ENCODE results near the gene RUNX2.

The RUNX2 gene

DNA sequence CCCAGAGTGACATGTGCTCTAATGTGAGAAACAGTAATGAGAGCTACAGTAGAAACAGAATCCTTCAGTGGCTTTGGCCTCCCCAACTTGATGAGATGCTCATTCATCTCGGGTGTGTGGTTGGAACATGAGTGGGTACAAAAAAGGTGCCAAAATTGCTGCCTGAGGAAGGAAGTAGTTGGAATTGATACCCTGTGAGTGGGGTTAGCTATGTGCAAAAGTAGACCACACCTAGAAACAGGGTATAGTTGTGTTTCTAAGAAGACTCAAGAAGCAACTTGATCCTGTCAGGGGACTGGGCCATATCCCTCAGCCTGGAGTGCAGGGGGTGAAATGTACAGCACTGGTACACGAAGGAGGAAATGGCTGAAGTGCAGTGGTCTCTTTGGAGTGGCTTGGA lies 256.0 kb downstream of the RUNX2 start:
- H3K9me2 ChIP-seq (ENCODE audit: low read depth, low read length) = no peaks in the 10 kb centered on the region; the same call in 1 of the 2 replicates
- no peak for TF ChIP-seq EZH2 (IDR thresholded peaks at IDR 0.05; ENCODE audit: borderline replicate concordance, low read length)
- TF ChIP-seq, protein P1, sequence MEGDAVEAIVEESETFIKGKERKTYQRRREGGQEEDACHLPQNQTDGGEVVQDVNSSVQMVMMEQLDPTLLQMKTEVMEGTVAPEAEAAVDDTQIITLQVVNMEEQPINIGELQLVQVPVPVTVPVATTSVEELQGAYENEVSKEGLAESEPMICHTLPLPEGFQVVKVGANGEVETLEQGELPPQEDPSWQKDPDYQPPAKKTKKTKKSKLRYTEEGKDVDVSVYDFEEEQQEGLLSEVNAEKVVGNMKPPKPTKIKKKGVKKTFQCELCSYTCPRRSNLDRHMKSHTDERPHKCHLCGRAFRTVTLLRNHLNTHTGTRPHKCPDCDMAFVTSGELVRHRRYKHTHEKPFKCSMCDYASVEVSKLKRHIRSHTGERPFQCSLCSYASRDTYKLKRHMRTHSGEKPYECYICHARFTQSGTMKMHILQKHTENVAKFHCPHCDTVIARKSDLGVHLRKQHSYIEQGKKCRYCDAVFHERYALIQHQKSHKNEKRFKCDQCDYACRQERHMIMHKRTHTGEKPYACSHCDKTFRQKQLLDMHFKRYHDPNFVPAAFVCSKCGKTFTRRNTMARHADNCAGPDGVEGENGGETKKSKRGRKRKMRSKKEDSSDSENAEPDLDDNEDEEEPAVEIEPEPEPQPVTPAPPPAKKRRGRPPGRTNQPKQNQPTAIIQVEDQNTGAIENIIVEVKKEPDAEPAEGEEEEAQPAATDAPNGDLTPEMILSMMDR (IDR thresholded peaks at IDR 0.05; ENCODE audit: low read length) = no peak
- no peak overlapping the region for H3K4me2 ChIP-seq (ENCODE audit: low read length)
- H3K9me3 ChIP-seq (ENCODE audit: low read length) = no peaks in the 10 kb centered on the region
- H3K4me1 ChIP-seq (ENCODE audit: insufficient read depth, low read length, severe bottlenecking) = no peaks in the 10 kb centered on the region
- no peak overlapping the region for H3K9ac ChIP-seq (ENCODE audit: low read length)
- H3K79me2 ChIP-seq (ENCODE audit: insufficient read depth, low read length) = no peaks in the 10 kb centered on the region
- H3K36me3 ChIP-seq (ENCODE audit: insufficient read depth, low read length) = no peaks in the 10 kb centered on the region
- H4K20me1 ChIP-seq (ENCODE audit: insufficient read depth, low read length) = no peaks in the 10 kb centered on the region
- no peak overlapping the region for H3K27ac ChIP-seq (ENCODE audit: low read depth, low read length, poor library complexity, severe bottlenecking)
- no peaks in the 10 kb centered on the region for H3F3A ChIP-seq (ENCODE audit: insufficient read depth, low read length)
- 0 out of 2 replicates have a peak, but pooled peaks cover 3% of the 10 kb centered on the region for H3K27me3 ChIP-seq (ENCODE audit: insufficient read depth, low read length)
- H2AFZ ChIP-seq (ENCODE audit: low read length) = no peak overlapping the region
- H3K4me3 ChIP-seq (ENCODE audit: low read depth, low read length, poor library complexity, severe bottlenecking) = no peak overlapping the region

DNA sequence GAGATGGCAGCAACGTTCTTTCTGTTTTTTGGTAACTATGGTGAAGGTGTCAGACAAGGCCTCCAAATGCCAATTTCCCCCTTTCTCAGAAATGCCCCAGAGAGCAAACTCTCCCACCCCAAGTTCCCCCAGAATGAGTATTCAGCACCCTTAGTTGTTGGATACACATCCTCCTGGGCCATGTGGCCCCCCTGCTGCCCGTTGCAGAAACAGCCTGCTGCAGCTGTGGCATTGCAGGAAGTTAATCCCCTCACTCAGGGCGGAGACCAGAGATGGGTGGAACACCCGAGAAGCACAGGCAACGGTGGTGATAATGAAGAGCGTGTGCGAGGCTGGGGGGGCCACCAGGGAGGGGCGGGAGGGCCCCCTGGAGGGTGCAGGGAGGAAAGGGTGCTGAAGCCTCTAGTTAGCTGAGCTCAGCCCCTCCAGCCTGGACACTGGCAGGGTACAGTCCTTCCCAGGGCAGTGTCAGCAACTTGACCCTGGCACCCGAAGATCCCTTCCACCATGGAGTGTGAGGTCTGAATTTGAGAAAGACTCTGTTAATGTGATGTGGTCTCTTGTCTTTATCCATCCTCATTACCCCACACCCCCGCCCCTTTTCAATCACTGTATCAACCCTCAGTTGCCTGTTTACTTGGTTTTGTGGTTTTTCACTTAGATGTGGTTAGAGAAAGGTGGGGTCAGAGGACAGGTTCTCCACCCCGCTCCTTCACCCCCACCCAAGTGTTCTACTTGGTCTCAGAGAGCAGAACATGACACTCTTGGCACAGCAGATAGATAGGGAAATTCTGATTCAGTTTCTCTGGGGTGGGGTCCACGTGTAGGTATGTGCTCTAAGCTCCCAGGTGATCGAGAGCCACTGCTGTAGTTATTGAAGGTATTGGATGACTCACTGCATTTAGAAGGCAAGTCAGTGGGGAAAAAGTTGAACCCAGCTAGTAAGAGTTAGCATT lies 258.4 kb downstream of the RUNX2 start:
- Histone ChIP-seq H3K27me3 (ENCODE audit: insufficient read depth, low read length) (0 out of 2 replicates have a peak, but pooled peaks cover 3% of the 10 kb centered on the region), H2AFZ (ENCODE audit: low read length) (no peak overlapping the region), H3K4me1 (ENCODE audit: insufficient read depth, low read length, severe bottlenecking) (no peaks in the 10 kb centered on the region), H3K36me3 (ENCODE audit: insufficient read depth, low read length) (no peaks in the 10 kb centered on the region), H3K9me2 (ENCODE audit: low read depth, low read length) (no peaks in the 10 kb centered on the region; the same call in 1 of the 2 replicates), H3K27ac (ENCODE audit: low read depth, low read length, poor library complexity, severe bottlenecking) (no peak overlapping the region), H3K4me3 (ENCODE audit: low read depth, low read length, poor library complexity, severe bottlenecking) (no peak overlapping the region), H3F3A (ENCODE audit: insufficient read depth, low read length) (no peaks in the 10 kb centered on the region), H4K20me1 (ENCODE audit: insufficient read depth, low read length) (no peaks in the 10 kb centered on the region), H3K9ac (ENCODE audit: low read length) (no peak overlapping the region), H3K4me2 (ENCODE audit: low read length) (no peak overlapping the region), H3K79me2 (ENCODE audit: insufficient read depth, low read length) (no peaks in the 10 kb centered on the region), H3K9me3 (ENCODE audit: low read length) (no peaks in the 10 kb centered on the region)
- TF ChIP-seq EZH2 (IDR thresholded peaks at IDR 0.05; ENCODE audit: borderline replicate concordance, low read length) = no peak
- TF ChIP-seq, protein P1 (IDR thresholded peaks at IDR 0.05; ENCODE audit: low read length) = no peak

- H3K9me2 ChIP-seq (ENCODE audit: low read depth, low read length) = no peaks in the 10 kb centered on the region; the same call in 1 of the 2 replicates
- no peaks in the 10 kb centered on the region for H3K79me2 ChIP-seq (ENCODE audit: insufficient read depth, low read length)
- no peak overlapping the region for H3K4me2 ChIP-seq (ENCODE audit: low read length)
- no peak overlapping the region for H3K4me3 ChIP-seq (ENCODE audit: low read depth, low read length, poor library complexity, severe bottlenecking)
- H3K27me3 ChIP-seq (ENCODE audit: insufficient read depth, low read length) = 0 out of 2 replicates have a peak, but pooled peaks cover 3% of the 10 kb centered on the region
- no peak for TF ChIP-seq EZH2 (IDR thresholded peaks at IDR 0.05; ENCODE audit: borderline replicate concordance, low read length)
- TF ChIP-seq, protein P1 (IDR thresholded peaks at IDR 0.05; ENCODE audit: low read length) = no peak
- no peak overlapping the region for H3K9ac ChIP-seq (ENCODE audit: low read length)
- no peaks in the 10 kb centered on the region for H3K4me1 ChIP-seq (ENCODE audit: insufficient read depth, low read length, severe bottlenecking)
- H4K20me1 ChIP-seq (ENCODE audit: insufficient read depth, low read length) = no peaks in the 10 kb centered on the region
- no peaks in the 10 kb centered on the region for H3K36me3 ChIP-seq (ENCODE audit: insufficient read depth, low read length)
- no peak overlapping the region for H2AFZ ChIP-seq (ENCODE audit: low read length)
- H3K27ac ChIP-seq (ENCODE audit: low read depth, low read length, poor library complexity, severe bottlenecking) = no peak overlapping the region
- H3F3A ChIP-seq (ENCODE audit: insufficient read depth, low read length) = no peaks in the 10 kb centered on the region
- no peaks in the 10 kb centered on the region for H3K9me3 ChIP-seq (ENCODE audit: low read length)
These were observed 259.3 kb downstream of the RUNX2 start for GRCh38 chr6:45587229-45588060.

All from OCI-LY1 (cell line).